ENCODE measurements around the gene MRPL43.

DNA sequence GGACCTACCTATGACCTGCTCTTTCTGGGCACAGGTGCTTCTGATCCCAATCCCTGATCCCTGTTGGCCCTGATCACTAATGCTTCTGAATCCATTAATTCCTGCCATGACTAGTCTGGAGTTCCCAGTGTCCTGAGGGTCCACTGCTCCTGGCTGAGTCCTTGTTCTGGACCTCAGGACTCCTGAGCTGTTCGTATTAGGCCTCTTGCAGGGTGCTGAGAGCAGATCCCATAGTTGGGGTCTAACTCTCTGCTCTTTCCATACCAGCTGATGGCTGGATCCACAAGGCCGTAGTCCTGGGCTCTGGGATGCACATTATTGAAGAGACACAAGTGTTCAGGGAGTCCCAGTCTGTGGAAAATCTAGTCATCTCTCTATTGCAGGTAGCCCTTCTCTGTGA is 7.0 kb downstream of the MRPL43 start:
- TF ChIP-seq ELF4 (CRISPR knock-in tag; IDR thresholded peaks at IDR 0.05; ENCODE audit: low read depth) (no peak), NFYB (CRISPR knock-in tag; conservative IDR thresholded peaks at IDR 0.05; ENCODE audit: low read depth) (no peak), TEAD1 (CRISPR knock-in tag; IDR thresholded peaks at IDR 0.05) (no peak), SMAD3 (CRISPR knock-in tag; IDR thresholded peaks at IDR 0.05; ENCODE audit: borderline replicate concordance) (no peak), TEAD4 (CRISPR knock-in tag; IDR thresholded peaks at IDR 0.05) (no peak), SP1 (CRISPR knock-in tag; conservative IDR thresholded peaks at IDR 0.05) (no peak), NR3C1 (CRISPR knock-in tag; conservative IDR thresholded peaks at IDR 0.05; ENCODE audit: low read depth) (no peak), ZNF263 (CRISPR knock-in tag; IDR thresholded peaks at IDR 0.05; ENCODE audit: low read depth) (no peak), NFE2L1 (CRISPR knock-in tag; IDR thresholded peaks at IDR 0.05) (no peak), ZNF138 (CRISPR knock-in tag; conservative IDR thresholded peaks at IDR 0.05) (no peak)
- TF ChIP-seq, protein P1, sequence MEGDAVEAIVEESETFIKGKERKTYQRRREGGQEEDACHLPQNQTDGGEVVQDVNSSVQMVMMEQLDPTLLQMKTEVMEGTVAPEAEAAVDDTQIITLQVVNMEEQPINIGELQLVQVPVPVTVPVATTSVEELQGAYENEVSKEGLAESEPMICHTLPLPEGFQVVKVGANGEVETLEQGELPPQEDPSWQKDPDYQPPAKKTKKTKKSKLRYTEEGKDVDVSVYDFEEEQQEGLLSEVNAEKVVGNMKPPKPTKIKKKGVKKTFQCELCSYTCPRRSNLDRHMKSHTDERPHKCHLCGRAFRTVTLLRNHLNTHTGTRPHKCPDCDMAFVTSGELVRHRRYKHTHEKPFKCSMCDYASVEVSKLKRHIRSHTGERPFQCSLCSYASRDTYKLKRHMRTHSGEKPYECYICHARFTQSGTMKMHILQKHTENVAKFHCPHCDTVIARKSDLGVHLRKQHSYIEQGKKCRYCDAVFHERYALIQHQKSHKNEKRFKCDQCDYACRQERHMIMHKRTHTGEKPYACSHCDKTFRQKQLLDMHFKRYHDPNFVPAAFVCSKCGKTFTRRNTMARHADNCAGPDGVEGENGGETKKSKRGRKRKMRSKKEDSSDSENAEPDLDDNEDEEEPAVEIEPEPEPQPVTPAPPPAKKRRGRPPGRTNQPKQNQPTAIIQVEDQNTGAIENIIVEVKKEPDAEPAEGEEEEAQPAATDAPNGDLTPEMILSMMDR (IDR thresholded peaks at IDR 0.05) = no peak
- TF ChIP-seq, protein P2, sequence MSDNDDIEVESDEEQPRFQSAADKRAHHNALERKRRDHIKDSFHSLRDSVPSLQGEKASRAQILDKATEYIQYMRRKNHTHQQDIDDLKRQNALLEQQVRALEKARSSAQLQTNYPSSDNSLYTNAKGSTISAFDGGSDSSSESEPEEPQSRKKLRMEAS (CRISPR knock-in tag; IDR thresholded peaks at IDR 0.05) = no peak
- TF ChIP-seq, protein P3, sequence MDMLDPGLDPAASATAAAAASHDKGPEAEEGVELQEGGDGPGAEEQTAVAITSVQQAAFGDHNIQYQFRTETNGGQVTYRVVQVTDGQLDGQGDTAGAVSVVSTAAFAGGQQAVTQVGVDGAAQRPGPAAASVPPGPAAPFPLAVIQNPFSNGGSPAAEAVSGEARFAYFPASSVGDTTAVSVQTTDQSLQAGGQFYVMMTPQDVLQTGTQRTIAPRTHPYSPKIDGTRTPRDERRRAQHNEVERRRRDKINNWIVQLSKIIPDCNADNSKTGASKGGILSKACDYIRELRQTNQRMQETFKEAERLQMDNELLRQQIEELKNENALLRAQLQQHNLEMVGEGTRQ (CRISPR knock-in tag; IDR thresholded peaks at IDR 0.05) = no peak
- TF ChIP-seq, protein P4, sequence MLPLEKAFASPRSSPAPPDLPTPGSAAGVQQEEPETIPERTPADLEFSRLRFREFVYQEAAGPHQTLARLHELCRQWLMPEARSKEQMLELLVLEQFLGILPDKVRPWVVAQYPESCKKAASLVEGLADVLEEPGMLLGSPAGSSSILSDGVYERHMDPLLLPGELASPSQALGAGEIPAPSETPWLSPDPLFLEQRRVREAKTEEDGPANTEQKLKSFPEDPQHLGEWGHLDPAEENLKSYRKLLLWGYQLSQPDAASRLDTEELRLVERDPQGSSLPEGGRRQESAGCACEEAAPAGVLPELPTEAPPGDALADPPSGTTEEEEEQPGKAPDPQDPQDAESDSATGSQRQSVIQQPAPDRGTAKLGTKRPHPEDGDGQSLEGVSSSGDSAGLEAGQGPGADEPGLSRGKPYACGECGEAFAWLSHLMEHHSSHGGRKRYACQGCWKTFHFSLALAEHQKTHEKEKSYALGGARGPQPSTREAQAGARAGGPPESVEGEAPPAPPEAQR (CRISPR knock-in tag; IDR thresholded peaks at IDR 0.05) = no peak
